B cell (primary cell): ENCODE data around the gene PTPRN2. TPM values are rescaled to one million over a fixed set of nuclear protein-coding genes. Genes with fewer than 3 reads are reported as not detected.

Experiments
- ATAC-seq: fragments of 200-7000 bp; cut with Tn5 transposase; one replicate; pipeline ENCODE4 v1.10.0; 2021; ENCODE audit warnings: low read depth, mild to moderate bottlenecking, moderate number of reproducible peaks, moderate library complexity
- CTCF ChIA-PET: fragments of 350-600 bp; sonication (Branson Sonifier 250); formaldehyde crosslinking; loops from one replicate; lab custom pipeline; 2021; ENCODE audit warnings: antibody characterized with exemption, inconsistent platforms; lab: Charles Lee
- POLR2A ChIA-PET: fragments of 350-600 bp; sonication (Branson Sonifier 250); formaldehyde crosslinking; loops from one replicate; lab custom pipeline; 2021; ENCODE audit warnings: antibody characterized with exemption; lab: Charles Lee
- DNase-seq: peaks from one replicate; pipeline ENCODE4 v3.0.0; 2013
- H2AFZ ChIP-seq: 2 replicates; pipeline ENCODE4 v1.6.1; 2012; ENCODE audit warnings: mild to moderate bottlenecking, low read depth, low read length; ENCODE audit not compliant: insufficient read depth, poor library complexity, severe bottlenecking
- H3K27ac ChIP-seq, 2 donors: 1 replicate in 1 of 2; 2 replicates in 1 of 2; pipeline ENCODE4 v1.5.1; 2012 to 2013; ENCODE audit warnings: low read length in 2 of 2, mild to moderate bottlenecking in 2 of 2, moderate library complexity in 1 of 2
- H3K27me3 ChIP-seq, 4 experiments: fragments of 200-600 bp in 1 of 4; sonication (generic) in 1 of 4; replicated peaks in 1 of 4; 1 replicate in 2 of 4; 2 replicates in 2 of 4; pipeline versions ENCODE4 v1.6.1 to v1.7.0; 2013 to 2016; ENCODE audit warnings: low read length in 3 of 4, mild to moderate bottlenecking in 2 of 4, mixed read lengths in 1 of 4, moderate library complexity in 1 of 4; ENCODE audit not compliant: insufficient read depth in 4 of 4, control insufficient read depth in 3 of 4; ENCODE audit errors: control extremely low read depth in 1 of 4
- H3K36me3 ChIP-seq, 2 experiments: replicated peaks in 1 of 2; 1 replicate in 1 of 2; 2 replicates in 1 of 2; pipeline versions ENCODE4 v1.6.1 to v1.7.1; 2013; ENCODE audit warnings: low read length in 1 of 2; ENCODE audit not compliant: insufficient read depth in 2 of 2, control insufficient read depth in 1 of 2; ENCODE audit errors: control extremely low read depth in 1 of 2, extremely low read depth in 1 of 2
- H3K4me1 ChIP-seq, 2 donors: fragments of 200-600 bp in 1 of 2; sonication (generic) in 1 of 2; 1 replicate in 1 of 2; 2 replicates in 1 of 2; pipeline versions ENCODE4 v1.5.1 to v1.6.1; 2013 to 2017; ENCODE audit warnings: low read length in 2 of 2; ENCODE audit not compliant: control insufficient read depth in 2 of 2, insufficient read depth in 2 of 2
- H3K4me2 ChIP-seq: replicated peaks from 2 replicates; pipeline ENCODE3; 2012; ENCODE audit warnings: mild to moderate bottlenecking, low read depth, low read length; ENCODE audit not compliant: poor library complexity, severe bottlenecking
- H3K4me3 ChIP-seq, 5 experiments: fragments of 200-600 bp in 1 of 5; sonication (generic) in 1 of 5; 1 replicate in 3 of 5; 2 replicates in 2 of 5; pipeline versions ENCODE4 v1.5.1 to v1.7.0; 2011 to 2016; ENCODE audit warnings: low read length in 4 of 5, mild to moderate bottlenecking in 4 of 5, low read depth in 2 of 5, control low read depth in 1 of 5, moderate library complexity in 1 of 5; ENCODE audit not compliant: insufficient read depth in 1 of 5; ENCODE audit errors: control extremely low read depth in 1 of 5, extremely low read depth in 1 of 5
- H3K79me2 ChIP-seq: fragments of 200-600 bp; sonication (generic); one replicate; pipeline ENCODE4 v1.6.0; 2016; ENCODE audit warnings: low read length; ENCODE audit not compliant: control insufficient read depth, insufficient read depth
- H3K9ac ChIP-seq: fragments of 200-600 bp; sonication (generic); 2 replicates; pipeline ENCODE4 v1.6.1; 2017; ENCODE audit warnings: mild to moderate bottlenecking, low read length, moderate library complexity
- H3K9me3 ChIP-seq, 3 donors: one replicate each; pipeline versions ENCODE4 v1.6.1 to v1.7.1; 2013; ENCODE audit warnings: low read length in 2 of 3; ENCODE audit not compliant: control insufficient read depth in 2 of 3, insufficient read depth in 1 of 3; ENCODE audit errors: control extremely low read depth in 1 of 3
- H4K20me1 ChIP-seq: 2 replicates; pipeline ENCODE4 v1.6.0; 2012; ENCODE audit warnings: mild to moderate bottlenecking, low read length; ENCODE audit not compliant: insufficient read depth, control insufficient read depth, poor library complexity, severe bottlenecking
- H3K27ac Mint-ChIP-seq: one replicate; pipeline ENCODE4 v1.8.0; 2021; ENCODE audit warnings: mixed read lengths
- H3K27me3 Mint-ChIP-seq: one replicate; pipeline ENCODE4 v1.8.0; 2021; ENCODE audit warnings: mixed read lengths
- H3K4me1 Mint-ChIP-seq: one replicate; pipeline ENCODE4 v1.8.0; 2021; ENCODE audit warnings: mixed read lengths
- H3K4me3 Mint-ChIP-seq: one replicate; pipeline ENCODE4 v1.8.0; 2021; ENCODE audit warnings: mixed read lengths
- H3K9me3 Mint-ChIP-seq: one replicate; pipeline ENCODE4 v1.8.0; 2022; ENCODE audit warnings: mixed read lengths; ENCODE audit not compliant: insufficient read depth
- EZH2 ChIP-seq: IDR thresholded peaks from 2 replicates; pipeline ENCODE4 v1.6.1; 2012; ENCODE audit warnings: borderline replicate concordance, low read depth, mild to moderate bottlenecking, moderate library complexity, low read length; ENCODE audit not compliant: insufficient read depth, poor library complexity, severe bottlenecking
- WGBS: methylation state at CpG from one replicate; pipeline ENCODE4 v1.1.5; 2013; ENCODE audit warnings: missing lambda C conversion rate; ENCODE audit not compliant: insufficient coverage; 5-methylcytosine and 5-hydroxymethylcytosine counted together
- intact Hi-C: fragments of 100-400 bp; cut with micrococcal nuclease; formaldehyde crosslinking; loops from one replicate; pipeline ENCODE4 v1.10.0; 2022
- polyA plus RNA-seq: library from polyadenylated mRNA; depleted of rRNA; stranded (reverse); fragments of >200 nt; gene quantifications from 2 replicates; pipeline ENCODE4 v1.2.3, GENCODE V29; 2012
- total RNA-seq, 2 donors: library from RNA; stranded (reverse); fragments of 120-200 nt in 1 of 2; gene quantifications; 1 replicate in 1 of 2; 2 replicates in 1 of 2; pipeline versions ENCODE4 v1.2.3 to v1.2.4, GENCODE V29; 2013 to 2022
- TF ChIP-seq, protein P1 (sequence below): fragments of 200-600 bp; IDR thresholded peaks from one replicate; pipeline ENCODE4 v1.8.0; 2022; ENCODE audit warnings: antibody characterized with exemption, mild to moderate bottlenecking

Gene PTPRN2
- total and polyA plus RNA-seq, 2 donors (not counting 1 experiment from before 2014, with no cell fraction given) = 2.0 to 5.0 TPM

DNA sequence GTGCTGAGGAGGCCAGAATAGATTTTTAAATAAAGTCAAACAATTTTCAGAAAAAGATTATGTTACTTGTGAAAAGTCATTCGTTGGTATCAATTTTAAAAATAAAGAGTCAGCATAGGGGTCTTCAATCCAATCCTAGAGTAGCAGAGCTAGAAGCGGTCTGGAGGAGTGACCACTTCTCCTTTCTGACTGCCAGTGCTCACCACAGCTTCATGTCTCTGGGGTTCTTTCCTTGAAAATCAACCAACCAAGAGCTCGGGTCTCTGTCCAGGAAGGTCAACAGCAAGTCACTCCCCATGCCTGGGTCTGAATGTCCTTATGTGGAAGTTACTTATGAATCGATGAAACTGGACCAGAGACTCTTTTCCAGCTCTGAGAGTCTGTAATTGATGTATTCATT, 14.3 kb downstream of the PTPRN2 start:
- TF ChIP-seq, protein P1, sequence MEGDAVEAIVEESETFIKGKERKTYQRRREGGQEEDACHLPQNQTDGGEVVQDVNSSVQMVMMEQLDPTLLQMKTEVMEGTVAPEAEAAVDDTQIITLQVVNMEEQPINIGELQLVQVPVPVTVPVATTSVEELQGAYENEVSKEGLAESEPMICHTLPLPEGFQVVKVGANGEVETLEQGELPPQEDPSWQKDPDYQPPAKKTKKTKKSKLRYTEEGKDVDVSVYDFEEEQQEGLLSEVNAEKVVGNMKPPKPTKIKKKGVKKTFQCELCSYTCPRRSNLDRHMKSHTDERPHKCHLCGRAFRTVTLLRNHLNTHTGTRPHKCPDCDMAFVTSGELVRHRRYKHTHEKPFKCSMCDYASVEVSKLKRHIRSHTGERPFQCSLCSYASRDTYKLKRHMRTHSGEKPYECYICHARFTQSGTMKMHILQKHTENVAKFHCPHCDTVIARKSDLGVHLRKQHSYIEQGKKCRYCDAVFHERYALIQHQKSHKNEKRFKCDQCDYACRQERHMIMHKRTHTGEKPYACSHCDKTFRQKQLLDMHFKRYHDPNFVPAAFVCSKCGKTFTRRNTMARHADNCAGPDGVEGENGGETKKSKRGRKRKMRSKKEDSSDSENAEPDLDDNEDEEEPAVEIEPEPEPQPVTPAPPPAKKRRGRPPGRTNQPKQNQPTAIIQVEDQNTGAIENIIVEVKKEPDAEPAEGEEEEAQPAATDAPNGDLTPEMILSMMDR = no peak
- no peak for TF ChIP-seq EZH2
- Mint-ChIP-seq H3K27me3 (peaks cover 21% of the 10 kb centered on the region), H3K4me3 (no peak overlapping the region), H3K9me3 (no peaks in the 10 kb centered on the region), H3K27ac (no peak overlapping the region), H3K4me1 (no peaks in the 10 kb centered on the region)
- H3K36me3 ChIP-seq = no peaks in the 10 kb centered on the region
- intact Hi-C loops = no loop called here
- H3K27ac ChIP-seq = no peak overlapping the region
- ChIA-PET CTCF (no interaction called here), POLR2A (no interaction called here)
- ATAC-seq (no peak), DNase-seq (no peak)
- no peak overlapping the region for H3K4me3 ChIP-seq
- H3K79me2 ChIP-seq = no peaks in the 10 kb centered on the region
- H2AFZ ChIP-seq = no peak overlapping the region
- peaks cover 0 to 5% of the 10 kb centered on the region in 2 donors for H3K4me1 ChIP-seq
- WGBS = 40% methylated on average over 1 of the region's 4 CpGs
- H3K27me3 ChIP-seq = peaks cover 0 to 5% (median 2%) of the 10 kb centered on the region in 4 experiments
- no peak overlapping the region for H3K4me2 ChIP-seq
- H3K9ac ChIP-seq = no peak overlapping the region
- no peaks in the 10 kb centered on the region for H4K20me1 ChIP-seq
- H3K9me3 ChIP-seq = peaks cover 0 to 8% (median 0%) of the 10 kb centered on the region in 3 donors

DNA sequence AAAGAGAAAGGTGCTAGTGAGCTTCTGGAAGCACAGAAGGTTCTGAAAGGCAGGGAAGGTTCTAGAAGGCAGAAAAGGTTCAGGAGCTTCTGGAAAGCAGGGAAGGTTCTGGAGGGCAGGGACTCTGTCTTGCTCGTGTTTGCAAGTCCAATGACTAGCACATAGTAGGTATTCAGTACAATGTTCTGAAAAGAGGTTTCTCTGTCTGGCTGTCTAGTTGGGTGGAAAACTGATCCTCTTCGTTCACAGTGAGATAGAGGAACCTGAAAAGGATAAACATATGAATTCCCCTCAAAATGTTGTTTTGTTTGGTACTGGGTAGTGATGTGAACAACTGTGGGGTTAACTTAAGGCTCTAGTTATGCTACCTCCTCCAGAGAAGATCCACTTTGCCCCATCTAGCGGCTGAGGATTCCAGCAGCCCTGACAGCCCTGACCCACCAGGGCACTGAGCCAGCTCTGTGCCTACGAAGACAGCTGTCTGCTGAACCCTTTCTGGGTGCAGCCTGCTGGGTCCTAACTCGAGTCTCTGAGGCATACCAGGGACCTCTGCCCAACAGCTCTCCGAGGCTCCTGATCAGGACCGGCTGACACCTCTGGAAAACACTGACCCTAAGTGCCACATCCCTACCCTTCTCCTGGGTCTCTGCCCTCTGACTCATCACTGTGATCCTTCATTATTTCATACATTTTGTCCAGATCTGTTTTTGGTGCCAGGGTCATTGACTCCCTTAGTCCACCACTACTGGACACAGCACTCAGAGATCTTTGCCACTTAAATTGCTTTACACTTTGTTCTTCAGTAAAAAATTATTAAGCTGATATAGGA, 15.4 kb downstream of the PTPRN2 start:
- H3K9me3 ChIP-seq = peaks cover 0 to 8% (median 0%) of the 10 kb centered on the region in 3 donors
- H2AFZ ChIP-seq = no peak overlapping the region
- TF ChIP-seq, protein P1 = no peak
- TF ChIP-seq EZH2 = no peak
- no peak overlapping the region for H3K4me2 ChIP-seq
- ChIA-PET POLR2A (no interaction called here), CTCF (no interaction called here)
- no peaks in the 10 kb centered on the region for H4K20me1 ChIP-seq
- no peaks in the 10 kb centered on the region for H3K36me3 ChIP-seq
- DNase-seq (no peak), ATAC-seq (no peak)
- H3K27ac Mint-ChIP-seq = no peak overlapping the region
- H3K9ac ChIP-seq = no peak overlapping the region
- no peak overlapping the region for H3K4me3 Mint-ChIP-seq
- H3K4me1 Mint-ChIP-seq = no peaks in the 10 kb centered on the region
- H3K79me2 ChIP-seq = no peaks in the 10 kb centered on the region
- no peak overlapping the region for H3K4me3 ChIP-seq
- H3K9me3 Mint-ChIP-seq = no peaks in the 10 kb centered on the region
- peaks cover 0 to 5% of the 10 kb centered on the region in 2 donors for H3K4me1 ChIP-seq
- peaks cover 29% of the 10 kb centered on the region for H3K27me3 Mint-ChIP-seq
- peaks cover 0 to 5% (median 2%) of the 10 kb centered on the region in 4 experiments for H3K27me3 ChIP-seq
- intact Hi-C loops = no loop called here
- H3K27ac ChIP-seq = no peak overlapping the region
- 68% methylated on average over 6 of the region's 7 CpGs for WGBS
